GM18907 (cell line): ENCODE data around the gene APLF.
"Not testable (repeated sequence)": the region's sequence is repeated elsewhere in the genome, so short reads cannot be mapped to it uniquely, and the experiment has no call there.

ENCODE experiments used
- ATAC-seq: cut with Tn5 transposase; IDR thresholded peaks from one replicate; pipeline ENCODE4 v1.9.1; 2021; ENCODE audit warnings: mild to moderate bottlenecking, moderate library complexity; ENCODE audit not compliant: unreplicated experiment

The APLF gene

DNA sequence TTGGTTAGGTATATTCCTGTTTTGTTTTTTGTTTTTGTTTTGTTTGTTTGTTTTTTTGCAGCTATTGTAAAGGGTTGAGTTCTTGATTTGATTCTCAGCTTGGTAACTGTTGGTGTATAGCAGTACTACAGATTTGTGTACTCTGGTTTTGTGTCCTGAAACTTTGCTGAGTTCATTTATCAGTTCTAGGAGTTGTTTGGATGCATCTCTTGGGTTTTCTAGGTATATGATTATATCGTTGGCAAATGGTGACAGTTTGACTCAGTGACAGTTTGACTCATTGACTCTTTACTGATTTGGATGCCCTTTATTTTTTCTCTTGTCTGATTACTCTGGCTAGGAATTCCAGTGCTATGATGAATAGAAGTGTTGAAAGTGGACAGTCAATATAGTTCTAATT, 53.7 kb downstream of the APLF start:
- no peak for ATAC-seq

DNA sequence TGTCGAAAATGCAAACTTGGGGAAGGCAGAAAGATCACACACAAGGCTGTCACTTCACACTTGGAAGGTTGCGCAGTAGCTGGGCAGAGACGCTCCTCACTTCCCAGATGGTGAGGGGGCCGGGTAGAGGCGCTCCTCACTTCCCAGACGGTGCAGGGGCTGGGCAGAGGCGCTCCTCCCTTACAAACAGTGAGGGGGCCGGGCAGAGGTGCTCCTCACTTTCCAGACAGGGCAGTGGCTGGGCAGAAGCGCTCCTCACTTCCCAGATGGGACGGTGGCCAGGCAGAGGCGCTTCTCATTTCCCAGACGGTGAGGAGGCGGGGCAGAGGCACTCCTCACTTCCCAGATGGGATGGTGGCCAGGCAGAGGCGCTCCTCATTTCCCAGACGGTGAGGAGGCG, 59.6 kb downstream of the APLF start:
- not testable (repeated sequence) for ATAC-seq

- not testable (repeated sequence) for ATAC-seq
Measured at GRCh38 chr2:68527343-68528081, 60.1 kb downstream of the APLF start.

DNA sequence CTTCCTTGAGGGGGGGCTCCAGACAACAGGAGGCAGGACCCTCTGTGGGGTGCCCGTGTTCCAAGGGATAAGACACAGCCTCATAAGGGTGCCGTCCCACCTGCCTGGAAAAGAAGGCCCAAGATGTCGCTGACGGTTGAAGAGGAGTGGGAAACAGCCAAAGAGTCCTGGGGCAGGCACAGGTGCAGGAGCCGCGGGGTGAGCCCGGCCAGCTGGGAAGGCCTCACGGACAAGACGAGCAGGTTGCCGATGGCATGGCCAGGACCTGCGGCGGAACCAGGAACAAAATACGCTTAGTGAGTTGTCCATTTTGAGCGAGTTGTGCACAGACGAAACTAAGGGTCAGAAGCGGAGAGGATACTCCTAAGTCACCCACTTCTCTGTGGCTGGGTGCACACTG, 61.8 kb downstream of the APLF start:
- ATAC-seq, result not testable (repeated sequence)

- ATAC-seq, result not testable (repeated sequence)
Measured at GRCh38 chr2:68529651-68530050, 62.3 kb downstream of the APLF start.

- no peak for ATAC-seq
Measured at GRCh38 chr2:68536000-68536399, 68.6 kb downstream of the APLF start.

DNA sequence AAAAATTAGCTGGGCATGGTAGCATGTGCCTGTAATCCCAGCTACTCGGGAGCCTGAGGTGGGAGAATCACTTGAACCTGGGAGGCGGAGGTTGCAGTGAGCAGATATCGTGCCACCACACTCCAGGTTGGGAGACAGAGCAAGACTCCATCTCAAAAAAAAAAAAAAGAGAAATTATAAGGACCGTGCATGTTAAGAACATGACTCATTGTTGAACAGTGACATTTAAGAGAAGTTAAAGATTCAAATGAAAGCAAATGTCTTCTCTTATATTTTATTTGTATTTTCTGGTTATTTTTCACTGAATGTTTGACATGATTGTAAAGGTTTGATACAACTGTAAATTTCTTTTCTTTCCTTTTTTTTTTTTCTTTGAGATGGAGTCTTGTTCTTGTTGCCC, 69.6 kb downstream of the APLF start:
- no peak for ATAC-seq

DNA sequence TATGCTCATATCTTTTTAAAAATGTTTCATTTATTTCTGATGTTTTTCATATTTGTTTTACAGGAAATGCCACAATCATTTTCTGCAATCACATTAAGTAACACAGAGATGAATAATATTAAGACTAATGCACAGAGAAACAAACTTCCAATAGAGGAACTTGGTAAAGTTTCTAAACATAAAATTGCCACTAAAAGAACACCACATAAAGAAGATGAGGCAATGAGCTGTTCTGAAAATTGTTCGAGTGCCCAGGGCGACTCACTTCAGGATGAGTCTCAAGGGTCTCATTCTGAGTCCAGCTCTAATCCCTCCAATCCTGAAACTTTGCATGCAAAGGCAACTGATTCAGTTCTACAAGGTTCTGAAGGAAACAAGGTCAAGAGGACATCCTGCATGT, 70.4 kb downstream of the APLF start:
- ATAC-seq, result no peak

DNA sequence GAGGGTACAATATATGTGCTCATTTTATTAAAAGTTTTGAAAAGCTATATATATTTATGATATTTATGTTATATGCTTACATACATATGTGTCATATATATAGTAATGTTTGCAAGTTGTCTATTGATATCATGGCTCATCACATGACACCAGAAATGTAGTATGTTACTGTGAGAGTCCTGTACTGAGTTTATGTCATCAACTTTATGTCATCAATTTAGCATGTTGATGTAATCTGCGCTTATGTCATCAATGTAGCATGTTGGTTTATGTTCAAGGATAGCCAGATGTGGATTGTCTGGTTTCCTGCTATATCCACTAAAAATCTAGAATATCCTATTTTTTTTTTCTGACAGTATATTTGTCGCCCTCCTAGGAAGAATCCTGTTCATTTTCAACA, 77.4 kb downstream of the APLF start:
- ATAC-seq, result no peak

GRCh38 chr2:68548396-68548795, 81.0 kb downstream of the APLF start:
- no peak for ATAC-seq

GRCh38 chr2:68553098-68553497, 85.7 kb downstream of the APLF start:
- ATAC-seq, result no peak

DNA sequence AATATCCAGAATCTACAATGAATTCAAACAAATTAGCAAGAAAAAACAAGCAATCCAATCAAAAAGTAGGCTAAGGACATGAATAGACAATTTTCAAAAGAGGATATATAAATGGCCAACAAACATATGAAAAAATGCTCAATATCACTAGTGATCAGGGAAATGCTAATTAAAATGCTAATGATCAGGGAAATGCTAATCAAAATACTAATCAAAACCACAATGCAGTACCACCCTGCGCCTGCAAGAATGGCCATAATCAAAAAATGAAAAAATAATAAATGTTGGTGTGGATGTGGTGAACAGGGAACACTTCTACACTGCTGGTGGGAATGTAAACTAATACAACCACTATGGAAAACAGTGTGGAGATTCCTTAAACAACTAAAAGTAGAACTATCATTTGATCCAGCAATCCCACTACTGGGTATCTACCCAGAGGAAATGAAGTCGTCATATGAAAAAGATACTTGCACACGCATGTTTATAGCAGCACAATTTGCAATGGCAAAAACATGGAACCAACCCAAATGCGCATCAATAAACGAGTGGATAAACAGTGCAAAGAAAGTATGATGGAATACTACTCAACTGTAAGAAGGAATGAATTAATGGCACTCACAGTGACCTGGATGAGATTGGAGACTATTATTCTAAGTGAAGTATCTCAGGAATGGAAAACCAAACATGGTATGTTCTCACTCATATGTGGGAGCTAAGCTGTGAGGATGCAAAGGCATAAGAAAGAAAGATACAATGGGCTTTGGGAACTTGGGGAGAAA, 88.2 kb downstream of the APLF start:
- not testable (repeated sequence) for ATAC-seq

GRCh38 chr2:68556381-68556780, 89.0 kb downstream of the APLF start:
- no peak for ATAC-seq

DNA sequence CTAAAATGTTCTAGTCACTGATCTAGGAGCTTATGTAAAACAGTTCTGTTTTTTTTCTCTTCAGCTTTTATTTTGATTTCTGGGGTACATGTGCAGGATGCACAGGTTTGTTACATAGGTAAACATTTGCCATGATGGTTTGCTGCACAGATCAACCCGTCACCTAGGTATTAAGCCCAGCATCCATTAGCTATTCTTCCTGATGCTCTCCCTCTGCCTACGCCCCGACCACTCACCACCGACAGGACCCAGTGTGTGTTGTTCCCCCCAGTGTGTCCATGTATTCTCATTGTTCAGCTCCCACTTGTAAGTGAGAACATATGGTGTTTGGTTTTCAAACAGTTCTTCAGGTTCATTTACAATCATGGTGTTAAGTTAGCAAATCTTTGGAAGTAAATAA, 91.2 kb downstream of the APLF start:
- ATAC-seq, result no peak

- ATAC-seq, result no peak
Measured at GRCh38 chr2:68559692-68560091, 92.3 kb downstream of the APLF start.

GRCh38 chr2:68560545-68560944, 93.2 kb downstream of the APLF start:
- no peak for ATAC-seq

GRCh38 chr2:68561372-68561771, 94.0 kb downstream of the APLF start:
- ATAC-seq, result no peak

DNA sequence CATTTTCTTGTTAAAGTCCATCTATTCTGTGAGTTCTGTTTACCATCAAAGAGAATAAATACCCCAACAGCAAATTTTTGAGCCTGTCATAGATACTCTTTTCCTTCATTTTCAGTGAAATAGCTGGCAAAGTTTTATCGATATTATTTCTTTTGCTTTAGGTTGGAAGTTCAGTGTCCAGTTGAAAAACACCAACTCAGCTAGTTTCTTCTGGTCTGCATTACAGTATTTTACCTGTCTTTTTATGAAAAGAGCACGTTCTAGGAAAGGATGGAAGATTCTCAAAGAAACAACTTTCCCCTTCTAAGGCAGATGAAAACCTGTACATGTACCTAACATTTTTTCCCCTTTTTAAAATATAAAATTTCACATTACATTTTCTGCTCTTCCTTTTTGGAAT, 95.5 kb downstream of the APLF start:
- no peak for ATAC-seq

- ATAC-seq, result no peak
Measured at GRCh38 chr2:68564426-68564825, 97.0 kb downstream of the APLF start.

DNA sequence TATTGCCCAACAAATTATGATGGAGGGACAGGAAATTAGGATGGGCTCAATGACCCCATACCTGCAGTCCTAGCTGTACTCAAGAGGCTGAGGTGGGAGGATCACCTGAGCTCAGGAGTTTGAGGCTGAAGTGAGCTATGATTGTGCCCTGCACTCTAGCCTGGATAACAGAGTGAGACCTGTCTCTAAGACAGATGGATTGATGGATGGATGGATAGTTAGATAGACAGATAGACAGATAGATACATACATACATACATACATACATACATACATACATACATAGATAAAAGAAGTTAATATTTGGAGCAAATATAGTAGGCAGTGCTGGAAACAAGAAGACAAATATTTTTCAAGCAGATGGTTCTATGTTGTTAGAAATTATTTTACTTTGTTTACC, 97.9 kb downstream of the APLF start:
- no peak for ATAC-seq

DNA sequence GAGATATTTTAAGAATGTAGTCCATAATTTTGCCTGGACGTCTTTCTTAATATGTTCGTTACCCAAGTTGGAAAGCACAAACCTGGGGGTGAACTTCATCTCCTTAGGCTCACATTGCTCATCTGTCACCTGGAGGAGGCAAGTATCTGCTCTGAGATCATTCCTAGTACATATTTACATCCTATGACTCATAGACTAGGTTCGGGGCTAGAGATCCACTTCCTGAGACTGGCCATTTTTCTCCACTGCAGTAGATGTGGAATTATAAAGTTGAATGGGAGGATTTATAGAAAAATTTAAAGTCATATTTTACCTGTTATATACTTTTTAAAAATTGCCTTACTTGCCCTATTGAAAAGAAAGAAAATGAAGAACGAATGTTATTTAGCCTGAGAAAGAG, 98.5 kb downstream of the APLF start:
- no peak for ATAC-seq

DNA sequence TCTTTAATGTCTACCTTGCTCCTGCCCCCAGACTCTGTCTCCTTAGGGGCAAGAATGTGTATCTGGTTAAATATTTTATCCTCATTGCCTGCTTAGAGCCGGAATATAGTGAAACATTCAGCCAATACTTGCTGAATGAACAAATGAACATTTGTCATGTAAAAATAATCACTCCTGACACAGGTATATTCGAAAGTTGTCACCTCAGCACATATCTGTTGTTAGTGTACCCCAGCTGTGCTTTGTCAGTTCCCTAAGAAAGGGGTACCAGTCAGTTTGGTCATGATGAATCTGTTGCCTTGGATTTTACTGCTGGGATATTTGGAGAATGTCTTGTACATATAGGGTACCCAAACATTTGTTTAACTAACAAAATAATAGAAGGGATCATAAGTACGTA, 99.0 kb downstream of the APLF start:
- no peak for ATAC-seq
